ENCODE data around the gene HSPA12A.

DNA sequence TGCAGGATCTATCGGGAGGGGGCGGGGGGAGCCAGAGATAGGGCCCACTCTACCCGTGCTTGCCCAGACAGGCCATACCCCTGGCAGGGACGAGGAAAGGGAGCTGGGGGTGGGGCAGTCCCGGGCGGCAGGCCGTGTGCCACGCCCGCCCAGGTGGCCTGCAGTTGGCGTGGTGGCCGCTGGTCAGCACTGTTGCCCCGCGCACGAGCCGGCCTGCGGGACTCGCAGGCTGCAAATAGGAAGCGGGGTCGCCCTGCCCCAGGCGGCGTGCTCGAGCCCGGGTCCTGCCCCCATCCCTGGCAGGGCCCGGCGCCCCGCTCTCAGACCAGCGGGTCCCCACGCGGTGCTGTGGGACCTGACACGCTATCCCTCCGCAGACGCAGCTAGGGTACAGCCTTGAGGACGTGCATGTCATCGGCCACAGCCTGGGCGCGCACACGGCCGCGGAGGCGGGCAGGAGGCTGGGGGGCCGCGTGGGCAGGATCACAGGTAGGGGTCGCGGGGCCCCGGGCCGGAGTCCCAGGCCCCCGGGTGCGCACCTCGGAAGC, 114.9 kb downstream of the HSPA12A start:
- no peak for TF ChIP-seq NFE2L2 (conservative IDR thresholded peaks at IDR 0.05; ENCODE audit: low read length)
- TF ChIP-seq RCOR1 (IDR thresholded peaks at IDR 0.05; ENCODE audit: low read depth, low read length), result no peak
- TF ChIP-seq CTCF (IDR thresholded peaks at IDR 0.05), result peak; percentile 52
- TF ChIP-seq, protein P1, sequence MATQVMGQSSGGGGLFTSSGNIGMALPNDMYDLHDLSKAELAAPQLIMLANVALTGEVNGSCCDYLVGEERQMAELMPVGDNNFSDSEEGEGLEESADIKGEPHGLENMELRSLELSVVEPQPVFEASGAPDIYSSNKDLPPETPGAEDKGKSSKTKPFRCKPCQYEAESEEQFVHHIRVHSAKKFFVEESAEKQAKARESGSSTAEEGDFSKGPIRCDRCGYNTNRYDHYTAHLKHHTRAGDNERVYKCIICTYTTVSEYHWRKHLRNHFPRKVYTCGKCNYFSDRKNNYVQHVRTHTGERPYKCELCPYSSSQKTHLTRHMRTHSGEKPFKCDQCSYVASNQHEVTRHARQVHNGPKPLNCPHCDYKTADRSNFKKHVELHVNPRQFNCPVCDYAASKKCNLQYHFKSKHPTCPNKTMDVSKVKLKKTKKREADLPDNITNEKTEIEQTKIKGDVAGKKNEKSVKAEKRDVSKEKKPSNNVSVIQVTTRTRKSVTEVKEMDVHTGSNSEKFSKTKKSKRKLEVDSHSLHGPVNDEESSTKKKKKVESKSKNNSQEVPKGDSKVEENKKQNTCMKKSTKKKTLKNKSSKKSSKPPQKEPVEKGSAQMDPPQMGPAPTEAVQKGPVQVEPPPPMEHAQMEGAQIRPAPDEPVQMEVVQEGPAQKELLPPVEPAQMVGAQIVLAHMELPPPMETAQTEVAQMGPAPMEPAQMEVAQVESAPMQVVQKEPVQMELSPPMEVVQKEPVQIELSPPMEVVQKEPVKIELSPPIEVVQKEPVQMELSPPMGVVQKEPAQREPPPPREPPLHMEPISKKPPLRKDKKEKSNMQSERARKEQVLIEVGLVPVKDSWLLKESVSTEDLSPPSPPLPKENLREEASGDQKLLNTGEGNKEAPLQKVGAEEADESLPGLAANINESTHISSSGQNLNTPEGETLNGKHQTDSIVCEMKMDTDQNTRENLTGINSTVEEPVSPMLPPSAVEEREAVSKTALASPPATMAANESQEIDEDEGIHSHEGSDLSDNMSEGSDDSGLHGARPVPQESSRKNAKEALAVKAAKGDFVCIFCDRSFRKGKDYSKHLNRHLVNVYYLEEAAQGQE (IDR thresholded peaks at IDR 0.05), result no peak
- no peak for TF ChIP-seq MAX (IDR thresholded peaks at IDR 0.05)
- TF ChIP-seq MYC (IDR thresholded peaks at IDR 0.05; ENCODE audit: borderline replicate concordance, low read length), result no peak
- no peak for TF ChIP-seq POLR2A (IDR thresholded peaks at IDR 0.05; ENCODE audit: low read length)
- TF ChIP-seq ELK1 (IDR thresholded peaks at IDR 0.05; ENCODE audit: low read depth, low read length), result no peak
